Measurements from ENCODE around the gene TNFRSF19. TPM values are rescaled to one million over a fixed set of nuclear protein-coding genes. Genes with fewer than 3 reads are reported as not detected.

TNFRSF19 gene
- total RNA-seq, 1 experiment from 2014 or later, result 1.3 TPM

- DNase-seq, result no peak
These were observed 127.6 kb downstream of the TNFRSF19 start for GRCh38 chr13:23697772-23698313.

GRCh38 chr13:23699271-23699670 lies 129.1 kb downstream of the TNFRSF19 start:
- Histone ChIP-seq H3K27me3 (no peaks in the 10 kb centered on the region), H3K9me3 (no peaks in the 10 kb centered on the region), H3K36me3 (no peaks in the 10 kb centered on the region), H3K4me3 (no peak overlapping the region)
- DNase-seq, result no peak

More at GRCh38 chr13:23697772-23698313, 127.6 kb downstream of the TNFRSF19 start:
- no peaks in the 10 kb centered on the region for H3K9me3 ChIP-seq
- H3K4me3 ChIP-seq, result no peak overlapping the region
- H3K36me3 ChIP-seq, result no peaks in the 10 kb centered on the region
- no peaks in the 10 kb centered on the region for H3K27me3 ChIP-seq

DNA sequence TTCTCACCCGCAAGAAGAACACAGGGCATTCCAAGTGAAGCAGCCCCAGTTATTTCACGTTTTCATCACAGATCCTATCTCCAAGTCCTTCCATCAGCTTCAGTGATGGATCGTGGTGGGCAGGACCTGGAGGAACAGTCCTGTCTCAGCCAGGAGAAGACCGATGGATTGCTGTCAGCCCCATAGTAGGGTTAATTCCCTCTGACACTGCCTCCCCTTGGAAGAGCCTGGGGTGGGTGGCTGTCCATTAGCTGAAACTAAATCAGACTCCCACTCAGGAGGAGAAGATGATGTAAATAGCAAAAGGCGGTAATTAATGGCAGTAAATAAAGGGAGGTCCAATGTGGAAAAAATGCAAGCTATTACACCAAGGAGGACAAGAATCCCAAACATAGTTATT lies 131.0 kb downstream of the TNFRSF19 start:
- no peaks in the 10 kb centered on the region for H3K36me3 ChIP-seq
- H3K4me3 ChIP-seq, result peak overlapping the region; percentile 10; the same call in 1 of the 2 replicates
- no peaks in the 10 kb centered on the region for H3K27me3 ChIP-seq
- no peaks in the 10 kb centered on the region for H3K9me3 ChIP-seq
- DNase-seq, result no peak

GRCh38 chr13:23701636-23702035 lies 131.4 kb downstream of the TNFRSF19 start:
- peak; percentile 78 for DNase-seq
- Histone ChIP-seq H3K9me3 (no peaks in the 10 kb centered on the region), H3K27me3 (no peaks in the 10 kb centered on the region), H3K36me3 (no peaks in the 10 kb centered on the region), H3K4me3 (peak overlapping the region; percentile 10; the same call in 1 of the 2 replicates)

GRCh38 chr13:23703246-23703860 lies 133.1 kb downstream of the TNFRSF19 start:
- no peak overlapping the region for H3K4me3 ChIP-seq
- no peaks in the 10 kb centered on the region for H3K9me3 ChIP-seq
- no peak for DNase-seq

GRCh38 chr13:23705583-23705982 lies 135.4 kb downstream of the TNFRSF19 start:
- H3K9me3 ChIP-seq, result no peaks in the 10 kb centered on the region
- H3K36me3 ChIP-seq, result no peaks in the 10 kb centered on the region
- no peak overlapping the region for H3K4me3 ChIP-seq
- no peaks in the 10 kb centered on the region for H3K27me3 ChIP-seq
- no peak for DNase-seq

More at GRCh38 chr13:23703246-23703860, 133.1 kb downstream of the TNFRSF19 start:
- Histone ChIP-seq H3K36me3 (no peaks in the 10 kb centered on the region), H3K27me3 (no peaks in the 10 kb centered on the region)

GRCh38 chr13:23707674-23708073 lies 137.5 kb downstream of the TNFRSF19 start:
- Histone ChIP-seq H3K9me3 (no peaks in the 10 kb centered on the region), H3K27me3 (no peaks in the 10 kb centered on the region), H3K4me3 (no peak overlapping the region), H3K36me3 (no peaks in the 10 kb centered on the region)
- no peak for DNase-seq

GRCh38 chr13:23709536-23709935 lies 139.3 kb downstream of the TNFRSF19 start:
- Histone ChIP-seq H3K4me3 (no peak overlapping the region), H3K27me3 (no peaks in the 10 kb centered on the region), H3K9me3 (no peaks in the 10 kb centered on the region), H3K36me3 (no peaks in the 10 kb centered on the region; the same call in 1 of the 2 replicates)
- no peak for DNase-seq

DNA sequence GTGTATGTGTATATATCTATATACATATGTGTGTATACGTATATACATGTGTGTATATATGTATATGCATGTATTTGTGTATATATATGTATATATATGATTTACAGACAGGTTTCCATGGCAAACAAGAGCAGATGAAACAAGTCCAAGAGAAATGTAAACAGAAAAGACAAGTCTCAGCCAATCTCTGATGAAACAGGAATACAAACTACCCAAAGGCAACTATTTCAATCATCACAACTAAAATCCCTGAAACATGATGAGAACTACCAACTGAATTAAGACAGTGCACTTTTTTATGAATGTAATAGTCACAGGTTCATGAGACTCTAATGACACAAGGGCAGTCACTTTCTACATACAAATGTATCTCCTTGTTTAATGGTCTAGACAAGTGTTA lies 140.2 kb downstream of the TNFRSF19 start:
- Histone ChIP-seq H3K9me3 (no peaks in the 10 kb centered on the region), H3K27me3 (no peaks in the 10 kb centered on the region), H3K36me3 (no peaks in the 10 kb centered on the region; the same call in 1 of the 2 replicates), H3K4me3 (no peak overlapping the region)
- DNase-seq, result no peak

- no peaks in the 10 kb centered on the region for H3K9me3 ChIP-seq
- no peaks in the 10 kb centered on the region; the same call in 1 of the 2 replicates for H3K36me3 ChIP-seq
- DNase-seq, result no peak
- H3K27me3 ChIP-seq, result no peaks in the 10 kb centered on the region
- no peak overlapping the region for H3K4me3 ChIP-seq
These were observed 141.1 kb downstream of the TNFRSF19 start for GRCh38 chr13:23711355-23711754.

- no peak overlapping the region for H3K4me3 ChIP-seq
- H3K27me3 ChIP-seq, result no peaks in the 10 kb centered on the region
- H3K9me3 ChIP-seq, result no peaks in the 10 kb centered on the region
- H3K36me3 ChIP-seq, result no peaks in the 10 kb centered on the region; the same call in 1 of the 2 replicates
- no peak for DNase-seq
These were observed 144.5 kb downstream of the TNFRSF19 start for GRCh38 chr13:23714672-23715071.

DNA sequence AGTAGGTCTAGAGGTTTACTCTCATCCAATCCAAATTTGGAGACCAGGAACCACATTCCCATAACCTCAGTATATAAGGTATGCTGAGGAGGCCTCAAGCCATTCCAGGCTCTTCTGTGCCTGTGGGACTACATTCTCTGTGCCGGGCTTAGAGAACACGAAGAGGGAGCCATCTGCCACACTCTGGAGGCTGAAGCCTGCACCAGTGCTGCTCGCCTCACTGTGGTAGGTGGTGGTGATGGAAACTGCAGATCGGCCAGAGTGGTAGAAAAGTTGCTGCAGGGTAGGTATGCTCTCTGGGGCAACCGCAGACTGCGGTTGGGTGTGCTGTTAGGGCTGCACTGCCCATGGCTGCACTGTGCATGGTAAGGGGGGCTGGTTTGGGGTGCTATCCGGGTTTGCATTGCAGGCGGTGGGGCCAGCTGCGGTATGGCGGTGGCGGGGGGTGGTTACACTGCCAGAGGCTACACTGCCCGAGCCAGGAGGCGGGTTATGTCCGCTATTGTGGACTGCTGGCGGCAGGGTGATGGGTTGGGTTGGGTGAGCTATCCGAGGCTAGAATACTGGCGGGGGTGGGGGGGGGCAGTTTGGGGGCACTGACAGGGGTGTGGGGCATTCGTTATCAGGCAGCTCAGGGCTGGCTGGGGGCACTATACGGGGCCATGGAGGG lies 145.0 kb downstream of the TNFRSF19 start:
- DNase-seq, result no peak
- Histone ChIP-seq H3K4me3 (no peak overlapping the region), H3K27me3 (no peaks in the 10 kb centered on the region), H3K9me3 (no peaks in the 10 kb centered on the region), H3K36me3 (no peaks in the 10 kb centered on the region; the same call in 1 of the 2 replicates)

GRCh38 chr13:23715762-23716235 lies 145.6 kb downstream of the TNFRSF19 start:
- no peak for DNase-seq
- Histone ChIP-seq H3K4me3 (no peak overlapping the region), H3K9me3 (no peaks in the 10 kb centered on the region), H3K27me3 (no peaks in the 10 kb centered on the region), H3K36me3 (no peaks in the 10 kb centered on the region; the same call in 1 of the 2 replicates)

- Histone ChIP-seq H3K4me3 (no peak overlapping the region), H3K27me3 (no peaks in the 10 kb centered on the region), H3K36me3 (no peaks in the 10 kb centered on the region; the same call in 1 of the 2 replicates), H3K9me3 (no peaks in the 10 kb centered on the region)
- no peak for DNase-seq
These were observed 146.2 kb downstream of the TNFRSF19 start for GRCh38 chr13:23716401-23716800.

- Histone ChIP-seq H3K36me3 (no peaks in the 10 kb centered on the region), H3K9me3 (no peaks in the 10 kb centered on the region), H3K27me3 (no peaks in the 10 kb centered on the region), H3K4me3 (no peak overlapping the region)
- no peak for DNase-seq
These were observed 148.8 kb downstream of the TNFRSF19 start for GRCh38 chr13:23718996-23719395.

DNA sequence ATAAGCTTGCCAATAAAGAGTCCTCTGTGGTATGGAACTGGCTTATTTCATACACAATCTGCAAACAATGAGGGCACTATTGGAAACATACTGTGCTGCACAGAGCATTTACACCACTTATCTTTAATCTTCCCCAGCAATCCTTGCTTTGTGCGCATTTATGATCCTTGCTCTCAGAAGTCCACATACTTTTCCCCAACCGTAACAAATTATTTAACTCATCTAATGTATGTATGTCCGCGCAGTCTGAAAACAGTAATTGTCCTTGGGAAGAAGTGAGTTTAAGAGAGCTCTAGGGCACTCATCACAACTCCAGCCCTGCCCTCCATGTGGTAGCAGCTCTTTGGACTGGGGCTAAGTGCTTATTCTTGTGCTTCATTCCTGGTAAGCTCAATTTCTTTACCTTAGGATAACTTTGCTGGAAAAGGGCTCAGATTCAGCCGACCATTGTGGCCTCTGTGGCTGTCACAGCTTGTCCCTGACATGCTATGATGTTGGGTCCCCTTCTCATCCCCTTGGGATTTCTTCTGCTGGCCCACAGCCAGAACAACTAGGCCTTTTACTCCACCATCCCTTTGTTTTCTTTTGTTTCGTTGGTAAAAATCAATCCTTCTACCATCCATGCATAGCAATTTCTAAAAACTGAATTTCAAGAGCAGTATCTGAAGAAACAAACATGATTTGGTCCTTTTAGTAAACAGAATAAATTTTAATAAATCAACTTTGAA lies 152.7 kb downstream of the TNFRSF19 start:
- Histone ChIP-seq H3K27me3 (no peaks in the 10 kb centered on the region), H3K36me3 (peaks cover 1% of the 10 kb centered on the region), H3K9me3 (no peaks in the 10 kb centered on the region), H3K4me3 (no peak overlapping the region)
- DNase-seq, result no peak

DNA sequence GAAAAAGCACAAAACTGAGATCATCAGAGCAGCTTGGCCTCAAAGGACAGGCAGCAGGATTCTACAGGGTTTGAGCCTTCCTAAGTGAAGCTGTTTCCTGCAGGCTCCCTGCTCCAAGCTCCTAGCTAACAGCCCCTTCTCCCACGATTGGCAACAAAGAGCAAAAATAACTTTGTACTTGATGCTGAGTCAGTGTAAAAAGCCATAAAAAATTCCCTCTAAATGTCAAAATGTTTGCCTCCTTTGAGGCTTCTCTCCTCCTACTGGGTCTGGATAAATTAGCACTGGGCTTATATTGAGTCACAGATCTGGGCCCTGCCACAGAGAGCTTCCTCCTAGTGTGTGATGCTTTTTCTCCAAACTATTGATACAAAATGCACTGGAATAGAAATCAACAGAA lies 153.3 kb downstream of the TNFRSF19 start:
- peaks cover 3% of the 10 kb centered on the region for H3K36me3 ChIP-seq

More for the DNA sequence above, 153.3 kb downstream of the TNFRSF19 start:
- DNase-seq, result no peak
- Histone ChIP-seq H3K27me3 (no peaks in the 10 kb centered on the region), H3K4me3 (no peak overlapping the region), H3K9me3 (no peaks in the 10 kb centered on the region)
